A549 treated with GW870086 at 1 μM for 4 hours (cell line): Measurements from ENCODE around the gene PLCD3. TPM values are rescaled to one million over a fixed set of nuclear protein-coding genes. Genes with fewer than 3 reads are reported as not detected.

Source experiments
- total RNA-seq: library from RNA; stranded (reverse); fragments of 200-300 nt; extraction: Qiagen RNA extraction; gene quantifications from 5 replicates; pipeline ENCODE4 v1.2.3, GENCODE V29; 2022; ENCODE audit warnings: low read depth

The PLCD3 gene, protein sequence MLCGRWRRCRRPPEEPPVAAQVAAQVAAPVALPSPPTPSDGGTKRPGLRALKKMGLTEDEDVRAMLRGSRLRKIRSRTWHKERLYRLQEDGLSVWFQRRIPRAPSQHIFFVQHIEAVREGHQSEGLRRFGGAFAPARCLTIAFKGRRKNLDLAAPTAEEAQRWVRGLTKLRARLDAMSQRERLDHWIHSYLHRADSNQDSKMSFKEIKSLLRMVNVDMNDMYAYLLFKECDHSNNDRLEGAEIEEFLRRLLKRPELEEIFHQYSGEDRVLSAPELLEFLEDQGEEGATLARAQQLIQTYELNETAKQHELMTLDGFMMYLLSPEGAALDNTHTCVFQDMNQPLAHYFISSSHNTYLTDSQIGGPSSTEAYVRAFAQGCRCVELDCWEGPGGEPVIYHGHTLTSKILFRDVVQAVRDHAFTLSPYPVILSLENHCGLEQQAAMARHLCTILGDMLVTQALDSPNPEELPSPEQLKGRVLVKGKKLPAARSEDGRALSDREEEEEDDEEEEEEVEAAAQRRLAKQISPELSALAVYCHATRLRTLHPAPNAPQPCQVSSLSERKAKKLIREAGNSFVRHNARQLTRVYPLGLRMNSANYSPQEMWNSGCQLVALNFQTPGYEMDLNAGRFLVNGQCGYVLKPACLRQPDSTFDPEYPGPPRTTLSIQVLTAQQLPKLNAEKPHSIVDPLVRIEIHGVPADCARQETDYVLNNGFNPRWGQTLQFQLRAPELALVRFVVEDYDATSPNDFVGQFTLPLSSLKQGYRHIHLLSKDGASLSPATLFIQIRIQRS
- total RNA-seq: 146 to 212 TPM (median 192 TPM) in 5 replicates

GRCh38 chr17:45132320-45132571 lies at the start of gene PLCD3:
Gene PLCD3 (minus strand): TSS chr17:45132515. CDS start chr17:45132410, 105 bp downstream.

DNA sequence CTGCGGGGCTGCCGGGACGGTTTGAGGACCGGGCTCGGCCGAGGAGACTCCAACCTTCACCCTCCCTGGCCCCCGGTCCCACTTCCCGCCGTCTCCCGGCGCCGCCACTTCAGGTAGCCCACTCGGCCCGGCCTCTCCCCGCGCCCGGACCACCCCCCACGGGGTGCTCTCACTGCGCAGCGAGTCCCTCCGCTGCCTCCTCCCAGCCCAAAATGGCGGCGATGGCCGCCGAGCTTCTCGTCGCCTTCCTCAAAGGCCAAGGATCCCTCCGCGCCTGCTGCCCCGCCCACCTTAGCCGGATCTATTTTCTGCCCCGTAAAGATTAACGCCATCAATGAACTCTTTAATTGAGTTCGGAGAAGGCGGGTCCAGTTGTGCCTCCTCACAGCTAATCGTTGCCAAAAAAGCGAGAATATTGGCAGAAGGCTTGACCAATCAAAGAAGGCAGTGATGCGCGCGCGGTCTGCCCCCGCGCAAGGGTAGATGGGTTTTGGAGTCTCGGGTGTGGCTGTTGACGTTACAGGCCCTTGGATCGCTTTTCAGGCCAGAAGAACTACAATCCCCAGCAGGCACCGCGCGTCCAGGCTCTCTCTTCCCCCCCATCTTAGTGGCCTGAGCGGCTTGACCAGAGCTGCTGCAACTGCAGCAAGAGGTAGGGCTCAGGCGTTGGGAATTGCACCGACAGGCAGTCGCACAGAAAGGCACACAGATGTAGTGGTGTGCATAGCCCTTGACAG lies 29.1 kb upstream of the PLCD3 start, which contains the start of gene HEXIM2:
Gene HEXIM2, plus strand, starts transcription at position 588 of the 737 bp plus-strand sequence. CDS start 919 bp downstream, outside the sequence.

GRCh38 chr17:45148183-45149036 lies 16.1 kb upstream of the PLCD3 start, which contains the start of gene HEXIM1:
Gene HEXIM1 (plus strand): TSS chr17:45148475. CDS start chr17:45149191, 716 bp downstream.

GRCh38 chr17:45135192-45135977 lies 3.1 kb upstream of the PLCD3 start, which contains the start of gene ACBD4:
Gene ACBD4 (plus strand): TSS chr17:45135687. CDS start chr17:45136145, 458 bp downstream.

GRCh38 chr17:45060797-45061605 lies 71.3 kb downstream of the PLCD3 start, which contains the start of gene NMT1:
Gene NMT1 (plus strand): TSS chr17:45061317. CDS start chr17:45061330, 13 bp downstream.

Other genes with a start within 250 kb of the PLCD3 start
- 143 to 164 TPM (median 147 TPM) in 5 replicates for gene EFTUD2, start 233.1 kb downstream of the PLCD3 start, total RNA-seq
- 0.70 to 1.0 TPM (median 0.98 TPM) in 5 replicates for gene GFAP, start 217.0 kb downstream of the PLCD3 start, total RNA-seq
- 28.5 to 39.8 TPM (median 35.4 TPM) in 5 replicates for gene KIF18B, start 184.7 kb downstream of the PLCD3 start, total RNA-seq
- 17.0 to 30.5 TPM (median 28.7 TPM) in 5 replicates for gene C1QL1, start 164.2 kb downstream of the PLCD3 start, total RNA-seq
- 14.0 to 16.9 TPM (median 16.8 TPM) in 5 replicates for gene DCAKD, start 80.9 kb downstream of the PLCD3 start, total RNA-seq
- 164 to 390 TPM (median 182 TPM) in 5 replicates for gene NMT1, start 71.2 kb downstream of the PLCD3 start, total RNA-seq
- gene ACBD4, start 3.2 kb upstream of the PLCD3 start, total RNA-seq: 6.0 to 8.2 TPM (median 7.3 TPM) in 5 replicates
- gene HEXIM1, start 16.0 kb upstream of the PLCD3 start, total RNA-seq: 42.3 to 53.2 TPM (median 47.9 TPM) in 5 replicates
- gene HEXIM2, start 29.4 kb upstream of the PLCD3 start, total RNA-seq: 13.8 to 20.2 TPM (median 16.0 TPM) in 5 replicates
- 31.4 to 37.6 TPM (median 36.1 TPM) in 5 replicates for gene FMNL1, start 89.4 kb upstream of the PLCD3 start, total RNA-seq
- 0.08 to 0.19 TPM (median 0.15 TPM) in 5 replicates for gene SPATA32, start 129.6 kb upstream of the PLCD3 start, total RNA-seq
- gene MAP3K14, start 184.5 kb upstream of the PLCD3 start, total RNA-seq: 44.8 to 65.3 TPM (median 59.6 TPM) in 5 replicates